Activated CD4-positive, CD25-positive, alpha-beta regulatory T cell (primary cell): Measurements from ENCODE around the gene NID2.

Source experiments
- DNase-seq, 4 experiments: peaks; one replicate each; lab custom pipeline; 2025; lab: John Stamatoyannopoulos, UW

NID2 gene

GRCh38 chr14:52058341-52058740 is 10.5 kb downstream of the NID2 start:
- DNase-seq: no peak

DNA sequence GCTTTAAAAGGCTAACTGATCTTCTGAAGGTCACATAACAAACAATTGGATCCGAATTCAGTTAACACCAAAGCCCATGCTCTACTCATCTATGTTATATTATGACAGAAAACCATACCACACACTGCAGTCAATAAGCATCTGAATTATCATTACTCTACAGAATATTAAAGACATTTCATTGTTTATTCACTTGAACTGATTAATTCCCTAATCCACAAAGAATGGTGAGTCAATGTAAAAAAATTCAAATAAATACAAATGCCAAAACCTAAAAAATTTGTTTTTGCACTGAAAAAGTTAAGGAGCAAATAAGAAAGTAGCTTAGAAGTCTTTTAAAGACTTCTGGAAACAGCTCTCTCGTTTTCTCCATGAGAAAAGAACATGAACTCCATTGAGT is 13.7 kb downstream of the NID2 start:
- DNase-seq: no peak

GRCh38 chr14:52054678-52055077 is 14.2 kb downstream of the NID2 start:
- no peak for DNase-seq

GRCh38 chr14:52053044-52053443 is 15.8 kb downstream of the NID2 start:
- DNase-seq: no peak

DNA sequence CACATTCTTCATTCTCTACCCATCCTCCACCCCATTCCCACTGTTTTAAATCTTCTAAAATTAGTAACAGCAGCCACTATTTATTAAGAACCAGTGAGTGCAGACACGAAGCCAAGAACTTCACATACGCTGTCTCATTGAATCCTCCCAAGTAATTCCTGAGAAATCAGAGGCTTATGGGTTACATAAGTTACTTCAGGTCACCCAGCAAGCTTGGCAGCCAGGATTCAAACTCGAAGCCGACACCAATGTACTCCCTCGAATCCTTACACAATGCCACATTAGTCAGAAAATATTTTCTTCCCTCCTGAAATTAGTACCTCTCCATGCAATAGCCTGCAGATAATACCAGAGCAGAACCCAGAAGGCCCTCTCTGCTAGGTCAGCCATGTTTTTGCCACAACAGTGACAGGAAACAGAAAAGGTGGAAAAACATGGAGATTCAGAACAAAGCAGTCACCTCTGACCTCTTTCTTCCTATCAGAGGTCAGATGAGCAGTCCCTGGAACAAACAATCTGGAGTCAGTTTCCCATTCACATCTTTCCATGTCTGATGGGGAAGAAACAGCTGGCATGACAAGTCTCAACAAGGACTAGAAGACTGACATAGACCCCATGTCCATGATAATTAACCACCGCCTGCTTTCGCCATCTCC is 16.4 kb downstream of the NID2 start:
- DNase-seq: no peak

DNA sequence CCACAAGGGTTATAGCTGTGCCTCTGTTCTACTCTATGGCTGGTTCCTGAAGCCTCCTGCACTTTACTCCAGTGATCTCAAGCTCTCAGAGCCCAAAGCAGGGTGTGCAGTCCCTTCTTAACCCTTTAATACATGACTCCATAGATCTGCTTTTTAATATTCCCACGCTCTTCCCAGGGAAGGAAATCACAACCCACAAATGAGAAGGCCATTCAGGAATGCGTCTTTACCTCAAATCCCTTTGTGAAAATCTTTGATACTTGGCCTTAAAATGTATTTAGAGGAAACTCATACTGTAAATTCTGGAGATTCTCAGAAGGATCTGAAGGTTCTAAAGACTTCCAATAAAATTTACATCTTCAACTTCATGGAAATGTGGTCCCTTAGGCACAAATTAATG is 17.0 kb downstream of the NID2 start:
- DNase-seq: no peak

- no peak for DNase-seq
Observed at GRCh38 chr14:52051251-52051650, 17.6 kb downstream of the NID2 start.

- DNase-seq: no peak
Observed at GRCh38 chr14:52049721-52050588, 18.9 kb downstream of the NID2 start.

- DNase-seq: no peak
Observed at GRCh38 chr14:52049271-52049670, 19.6 kb downstream of the NID2 start.

DNA sequence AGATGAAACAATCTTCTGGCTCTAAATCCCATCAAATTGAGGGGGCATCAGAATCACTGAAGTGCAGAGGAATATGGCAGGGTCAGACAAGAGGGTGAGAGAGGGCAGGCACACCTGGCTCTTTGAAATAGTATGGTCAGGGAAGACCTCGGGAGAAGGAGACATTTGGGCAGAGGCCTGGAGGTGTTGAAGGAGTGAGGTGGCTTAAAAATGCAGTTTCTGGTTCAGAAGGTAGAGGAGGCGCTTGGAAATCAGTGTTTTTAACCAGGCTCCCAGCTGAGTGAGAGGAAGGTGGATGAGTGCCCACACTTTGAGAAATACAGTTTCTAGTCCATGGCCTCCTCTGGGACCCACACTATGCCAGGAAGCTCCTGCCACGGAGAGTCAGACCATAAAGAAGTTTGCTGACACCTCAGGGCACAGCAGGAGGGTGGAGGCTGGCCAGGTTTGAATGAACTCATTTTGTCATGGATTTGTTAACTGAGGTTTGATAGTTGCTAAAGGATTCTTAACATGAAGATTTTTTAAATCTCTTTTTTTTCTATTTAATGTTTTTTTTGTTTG is 20.1 kb downstream of the NID2 start:
- no peak for DNase-seq

DNA sequence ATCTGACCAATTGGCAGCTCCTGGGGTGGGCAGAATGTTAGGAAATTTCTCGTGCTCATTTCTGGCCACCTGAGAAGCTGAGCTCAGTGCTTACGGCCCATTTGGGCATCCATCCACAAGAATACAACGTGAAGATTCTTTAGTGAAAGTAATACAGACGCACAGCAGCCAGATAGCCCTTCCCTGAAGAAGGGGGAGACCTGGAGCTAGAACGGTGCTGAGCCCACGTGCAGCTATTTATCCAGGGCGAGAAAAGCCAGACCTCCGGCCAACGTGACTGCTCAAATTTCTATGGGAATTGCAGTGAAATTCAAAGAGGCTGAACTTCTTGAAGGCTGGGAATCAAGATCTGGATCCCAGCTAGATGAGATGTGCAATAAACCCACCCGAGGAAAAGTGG is 20.7 kb downstream of the NID2 start:
- no peak for DNase-seq

DNA sequence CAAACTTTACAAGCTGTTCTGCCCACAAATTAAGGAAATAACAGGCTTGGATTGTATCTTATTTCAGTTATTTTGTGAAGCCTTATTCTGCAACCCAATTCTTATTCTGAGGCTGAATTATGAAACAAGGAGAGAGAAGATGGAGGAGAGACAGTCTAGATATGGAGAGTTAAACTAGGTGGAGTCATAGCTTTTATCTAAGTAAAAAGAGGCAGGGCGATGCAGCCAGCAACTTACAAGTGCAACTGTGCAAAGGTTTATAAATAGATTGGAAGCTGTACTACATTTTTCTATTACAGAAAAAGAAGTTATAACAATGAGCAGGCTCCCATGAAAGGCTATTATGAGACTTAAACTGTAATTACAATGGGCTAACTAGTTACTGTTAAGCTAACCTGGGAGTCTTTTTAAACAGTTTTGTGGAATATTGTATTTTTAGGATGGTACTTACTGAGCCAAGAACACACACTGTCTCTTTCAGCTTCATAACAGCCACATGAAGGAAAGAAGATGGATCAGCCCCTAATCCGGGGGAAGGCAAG is 22.4 kb downstream of the NID2 start:
- no peak for DNase-seq

- no peak for DNase-seq
Observed at GRCh38 chr14:52044791-52045522, 23.9 kb downstream of the NID2 start.

- peak in 1 of 4 experiments; percentile 13 for DNase-seq
Observed at GRCh38 chr14:52043690-52044089, 25.2 kb downstream of the NID2 start.

DNA sequence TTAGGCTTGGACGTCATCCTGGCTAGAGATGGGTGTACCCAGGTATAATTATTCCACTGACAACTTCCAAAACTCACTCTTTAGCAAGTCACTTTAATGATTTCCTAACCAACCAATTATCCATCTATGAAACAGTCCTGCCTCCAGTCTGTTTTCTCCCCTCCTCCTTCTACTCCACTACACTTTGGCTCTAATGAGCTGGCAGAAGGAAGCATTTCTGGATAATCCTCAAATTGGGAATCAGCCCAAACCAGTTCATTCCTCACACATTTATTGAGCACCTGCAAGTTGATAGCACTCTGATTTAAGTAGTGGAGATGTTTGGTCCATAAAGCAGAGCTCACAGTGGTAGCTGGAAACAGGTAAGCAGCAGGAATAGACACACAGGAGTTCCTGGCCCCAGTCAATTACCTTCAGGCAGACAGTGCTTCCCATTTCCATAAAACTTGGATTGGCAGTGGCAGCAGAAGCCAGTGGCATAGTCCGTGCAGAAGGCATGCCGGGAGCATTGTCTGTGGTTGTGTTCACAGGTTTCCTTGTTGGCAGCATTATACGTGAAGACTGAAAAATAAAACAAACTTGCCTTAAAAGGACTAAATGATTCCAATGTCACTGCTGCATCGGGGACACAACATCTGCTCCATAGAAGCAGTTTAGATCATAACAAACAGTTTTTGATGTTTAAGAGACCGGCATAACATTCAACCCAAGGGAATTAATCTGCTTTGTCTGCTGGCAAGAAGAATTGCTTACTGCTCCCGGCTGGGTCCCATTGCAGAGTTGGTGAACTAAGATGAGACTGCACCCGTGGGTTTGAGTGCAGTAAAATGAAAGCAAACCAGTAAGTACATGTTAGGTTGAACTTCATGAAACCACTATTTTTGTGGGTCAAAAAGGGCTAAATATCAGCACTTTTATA is 26.2 kb downstream of the NID2 start:
- DNase-seq: no peak

GRCh38 chr14:52040598-52040997 is 28.3 kb downstream of the NID2 start:
- no peak for DNase-seq

DNA sequence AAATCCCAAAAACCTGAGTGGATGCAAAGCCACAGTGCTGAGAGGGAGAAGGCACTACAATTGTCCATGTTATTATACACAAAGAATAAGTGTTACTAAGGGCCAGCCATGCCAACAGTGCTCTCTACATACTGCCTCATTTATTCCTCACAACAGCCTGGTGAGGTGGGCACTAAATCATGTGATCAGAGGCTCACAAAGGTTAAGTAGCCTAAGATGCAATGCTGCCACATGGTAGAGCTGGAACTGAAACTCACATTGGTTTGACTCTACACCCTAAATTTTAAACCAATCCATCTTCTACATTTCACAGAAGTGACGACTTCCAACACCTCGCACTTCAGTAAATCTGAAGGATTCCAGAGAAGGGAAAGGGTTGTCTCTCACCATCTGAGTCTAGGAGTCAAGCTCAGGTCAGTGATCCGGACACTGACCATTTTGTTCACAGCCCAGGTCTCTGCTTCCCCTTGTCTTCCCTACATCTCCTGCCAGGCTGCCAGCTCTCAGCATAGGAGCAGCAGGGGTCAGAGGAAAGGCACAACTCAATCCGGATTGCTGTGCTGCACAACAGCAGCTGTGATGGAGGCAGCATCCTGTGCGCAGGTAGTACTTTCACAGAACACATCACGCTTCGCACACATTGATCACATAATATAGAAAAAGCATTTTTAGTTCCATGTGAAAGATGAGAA is 29.6 kb downstream of the NID2 start:
- DNase-seq: no peak

DNA sequence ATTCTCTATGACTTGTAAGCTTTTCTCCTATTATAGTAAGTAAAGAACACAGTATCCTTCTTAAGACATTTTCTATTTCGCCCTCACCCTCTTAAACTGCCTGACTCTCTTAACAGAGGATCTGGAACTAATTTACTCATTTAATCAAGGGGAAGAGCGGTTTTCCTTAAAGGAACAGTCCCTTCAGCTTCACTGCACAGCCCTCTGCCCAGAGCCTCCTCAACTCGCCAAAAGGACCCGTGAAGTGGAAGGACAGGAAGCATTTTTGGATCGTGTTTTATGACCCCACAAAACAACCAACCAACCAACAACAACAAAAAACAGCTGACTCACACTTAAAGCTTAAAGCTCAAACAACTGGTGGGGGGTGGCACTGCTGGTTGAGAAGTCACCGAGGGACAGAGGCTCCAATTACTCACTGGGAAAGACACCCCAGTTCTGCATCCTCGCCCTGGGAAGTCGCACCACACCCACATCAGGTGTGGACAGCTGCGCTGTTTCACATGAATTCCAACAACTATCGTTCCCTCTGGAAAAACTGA is 35.7 kb downstream of the NID2 start:
- DNase-seq: no peak

DNA sequence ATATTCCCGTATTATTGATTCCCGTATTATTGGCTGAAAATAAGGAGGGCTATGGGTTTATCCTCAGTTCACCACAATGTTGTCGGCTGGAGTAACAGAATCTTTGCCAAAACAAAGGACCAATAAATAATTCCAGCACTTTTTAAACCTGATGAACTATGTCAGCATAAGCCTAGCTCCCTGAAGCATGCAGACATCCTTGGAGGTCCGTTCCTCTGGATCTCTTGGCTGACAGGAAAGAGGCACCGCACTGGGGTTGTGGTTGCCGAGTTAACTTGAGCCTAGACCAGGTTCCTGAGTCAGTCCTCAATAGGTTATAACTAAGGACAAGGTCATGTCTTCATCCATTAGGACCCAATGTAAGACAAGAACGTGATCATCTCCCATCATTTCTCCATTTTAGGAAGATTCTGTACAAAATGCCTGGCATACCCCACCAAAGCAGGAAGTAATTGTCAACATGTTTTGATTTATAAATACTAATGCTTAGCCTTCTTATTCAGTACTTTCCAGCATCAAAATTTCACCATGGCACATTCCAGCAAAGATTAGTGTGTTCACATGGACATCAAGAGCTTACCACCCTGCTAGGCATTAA is 36.6 kb downstream of the NID2 start:
- no peak for DNase-seq

- DNase-seq: no peak
Observed at GRCh38 chr14:52031781-52032180, 37.1 kb downstream of the NID2 start.
